H1 (cell line): ENCODE data around the gene RCAN2. TPM values are rescaled to one million over a fixed set of nuclear protein-coding genes. Genes with fewer than 3 reads are reported as not detected.

Experiments used
- CTCF ChIA-PET: fragments of 300-600 bp; sonication (Branson Sonifier 250); formaldehyde crosslinking; loops from one replicate; lab custom pipeline; 2021; ENCODE audit not compliant: partially characterized antibody; lab: Charles Lee
- POLR2A ChIA-PET: fragments of 300-600 bp; sonication (Branson Sonifier 250); formaldehyde crosslinking; loops from one replicate; lab custom pipeline; 2021; ENCODE audit warnings: inconsistent platforms; ENCODE audit not compliant: partially characterized antibody; lab: Charles Lee
- DNase-seq, 2 experiments: peaks; one replicate each; pipeline versions ENCODE4 v3.0.0 to v3.0.0-alpha.2; 2010 to 2022; ENCODE audit warnings: low spot score in 2 of 2, low read depth in 1 of 2, mixed read lengths in 1 of 2
- FAIRE-seq: peaks from 2 replicates; lab custom pipeline; 2011; peaks lifted over from hg19 to GRCh38; lab: Jason Lieb, UNC
- H2AFZ ChIP-seq: 2 replicates; pipeline ENCODE4 v1.8.1; 2012; ENCODE audit warnings: low read length, inconsistent platforms
- H2AK5ac ChIP-seq: 2 replicates; pipeline ENCODE4 v1.6.1; 2013; ENCODE audit warnings: low read depth, low read length
- H2BK120ac ChIP-seq: replicated peaks from 2 replicates; pipeline ENCODE3; 2013; ENCODE audit warnings: low read depth, low read length, inconsistent platforms
- H2BK12ac ChIP-seq: 2 replicates; pipeline ENCODE4 v1.6.1; 2013; ENCODE audit warnings: low read depth, low read length
- H2BK15ac ChIP-seq: 2 replicates; pipeline ENCODE4 v1.6.1; 2013; ENCODE audit warnings: low read length
- H2BK20ac ChIP-seq: 2 replicates; pipeline ENCODE4 v1.6.1; 2013; ENCODE audit warnings: low read length
- H2BK5ac ChIP-seq: 2 replicates; pipeline ENCODE4 v1.6.1; 2013; ENCODE audit warnings: low read depth, low read length
- H3K14ac ChIP-seq: 2 replicates; pipeline ENCODE4 v1.6.1; 2013; ENCODE audit warnings: inconsistent platforms; ENCODE audit not compliant: insufficient read length
- H3K18ac ChIP-seq: 2 replicates; pipeline ENCODE4 v1.6.1; 2013; ENCODE audit warnings: low read length; ENCODE audit errors: extremely low read depth
- H3K23ac ChIP-seq: 2 replicates; pipeline ENCODE4 v1.6.1; 2013; ENCODE audit warnings: inconsistent platforms; ENCODE audit not compliant: insufficient read length
- H3K23me2 ChIP-seq: 2 replicates; pipeline ENCODE4 v1.6.1; 2013; ENCODE audit warnings: low read depth, low read length
- H3K27ac ChIP-seq: 2 replicates; pipeline ENCODE4 v1.6.1; 2011; ENCODE audit warnings: low read depth, low read length, inconsistent platforms
- H3K27me3 ChIP-seq, 4 experiments: replicated peaks in 1 of 4; 1 replicate in 1 of 4; 2 replicates in 3 of 4; pipeline versions ENCODE4 v1.6.1 to v1.8.1; 2011 to 2013; ENCODE audit warnings: low read length in 3 of 4, mild to moderate bottlenecking in 3 of 4, inconsistent platforms in 2 of 4, mixed read lengths in 2 of 4, moderate library complexity in 1 of 4; ENCODE audit not compliant: control insufficient read depth in 3 of 4, insufficient read depth in 3 of 4; ENCODE audit errors: extremely low read depth in 1 of 4
- H3K36me3 ChIP-seq, 4 experiments: 2 replicates each; pipeline versions ENCODE4 v1.6.1 to v1.8.1; 2011 to 2013; ENCODE audit warnings: mild to moderate bottlenecking in 4 of 4, low read length in 3 of 4, moderate library complexity in 2 of 4, control low read depth in 1 of 4, inconsistent platforms in 1 of 4; ENCODE audit not compliant: insufficient read depth in 4 of 4, control insufficient read depth in 2 of 4
- H3K4ac ChIP-seq: replicated peaks from 2 replicates; pipeline ENCODE3; 2013; ENCODE audit warnings: low read length, low read depth, mixed read lengths, inconsistent platforms; ENCODE audit not compliant: insufficient read length
- H3K4me1 ChIP-seq, 4 experiments: replicated peaks in 1 of 4; 1 replicate in 1 of 4; 2 replicates in 3 of 4; pipeline versions ENCODE4 v1.6.1 to v1.8.1; 2011 to 2013; ENCODE audit warnings: low read length in 3 of 4, inconsistent platforms in 2 of 4, mixed read lengths in 1 of 4; ENCODE audit not compliant: insufficient read depth in 4 of 4, control insufficient read depth in 3 of 4
- H3K4me2 ChIP-seq, 2 experiments: 2 replicates each; pipeline versions ENCODE4 v1.6.1 to v1.8.1; 2011 to 2013; ENCODE audit warnings: low read depth in 2 of 2, low read length in 2 of 2, control low read depth in 1 of 2, inconsistent platforms in 1 of 2, mild to moderate bottlenecking in 1 of 2; ENCODE audit not compliant: insufficient read depth in 1 of 2
- H3K4me3 ChIP-seq, 4 experiments: fragments of 200-600, 300-600 bp in 1 of 4; sonication (generic), shearing (Covaris generic), sonication (Bioruptor Twin) in 1 of 4; 2 replicates each; pipeline versions ENCODE4 v1.5.1 to v1.8.1; 2011 to 2016; ENCODE audit warnings: low read length in 4 of 4, low read depth in 3 of 4, control low read depth in 2 of 4, inconsistent platforms in 2 of 4, mild to moderate bottlenecking in 2 of 4, mixed read lengths in 1 of 4, moderate library complexity in 1 of 4; ENCODE audit not compliant: insufficient read depth in 2 of 4; ENCODE audit errors: extremely low read depth in 1 of 4
- H3K56ac ChIP-seq: replicated peaks from 2 replicates; pipeline ENCODE3; 2013; ENCODE audit warnings: low read depth, mild to moderate bottlenecking, mixed read lengths, low read length, inconsistent platforms; ENCODE audit not compliant: insufficient read length
- H3K79me1 ChIP-seq: 2 replicates; pipeline ENCODE4 v1.6.1; 2013; ENCODE audit warnings: low read depth, low read length, control low read depth
- H3K79me2 ChIP-seq, 2 experiments: 2 replicates each; pipeline versions ENCODE4 v1.6.1 to v1.8.1; 2012 to 2013; ENCODE audit warnings: low read length in 2 of 2, mild to moderate bottlenecking in 2 of 2, inconsistent platforms in 1 of 2; ENCODE audit not compliant: insufficient read depth in 2 of 2, control insufficient read depth in 1 of 2
- H3K9ac ChIP-seq, 4 experiments: replicated peaks in 1 of 4; 1 replicate in 1 of 4; 2 replicates in 3 of 4; pipeline versions ENCODE4 v1.6.1 to v1.8.1; 2011 to 2013; ENCODE audit warnings: low read depth in 3 of 4, low read length in 3 of 4, control low read depth in 2 of 4, mild to moderate bottlenecking in 2 of 4, moderate library complexity in 2 of 4, inconsistent platforms in 1 of 4; ENCODE audit errors: extremely low read depth in 1 of 4
- H3K9me3 ChIP-seq, 2 experiments: 2 replicates each; pipeline versions ENCODE4 v1.6.1 to v1.8.1; 2012 to 2013; ENCODE audit warnings: mild to moderate bottlenecking in 2 of 2, moderate library complexity in 2 of 2, control low read depth in 1 of 2, inconsistent platforms in 1 of 2, low read depth in 1 of 2, low read length in 1 of 2, mixed read lengths in 1 of 2; ENCODE audit not compliant: insufficient read depth in 2 of 2
- H4K20me1 ChIP-seq, 2 experiments: replicated peaks in 1 of 2; 2 replicates each; pipeline versions ENCODE3 to v1.8.1; 2011 to 2013; ENCODE audit warnings: inconsistent platforms in 2 of 2, low read length in 2 of 2, mild to moderate bottlenecking in 1 of 2; ENCODE audit not compliant: insufficient read depth in 2 of 2, control insufficient read depth in 1 of 2
- H4K5ac ChIP-seq: 2 replicates; pipeline ENCODE4 v1.6.1; 2013; ENCODE audit warnings: low read length, low read depth, mixed read lengths, inconsistent platforms; ENCODE audit not compliant: insufficient read length
- H4K8ac ChIP-seq: 2 replicates; pipeline ENCODE4 v1.8.0; 2013; ENCODE audit warnings: mild to moderate bottlenecking, moderate library complexity, low read length, inconsistent platforms; ENCODE audit not compliant: insufficient read depth; ENCODE audit errors: extremely low read depth
- H4K91ac ChIP-seq: replicated peaks from 2 replicates; pipeline ENCODE3; 2013; ENCODE audit warnings: low read length, mixed read lengths, inconsistent platforms; ENCODE audit not compliant: insufficient read length
- HDAC6 ChIP-seq: IDR thresholded peaks from one replicate; pipeline ENCODE4 v1.7.1; 2012; ENCODE audit warnings: low read depth, mild to moderate bottlenecking, inconsistent platforms, low read length, moderate library complexity
- NANOG ChIP-seq: IDR thresholded peaks from 2 replicates; pipeline ENCODE4 v1.6.1; 2011; ENCODE audit warnings: low read length, low read depth, mild to moderate bottlenecking, inconsistent platforms; ENCODE audit not compliant: insufficient read depth, poor library complexity, severe bottlenecking
- NRF1 ChIP-seq: IDR thresholded peaks from 2 replicates; pipeline ENCODE4 v1.6.1; 2011; ENCODE audit warnings: mild to moderate bottlenecking, low read depth, low read length, improper control_type of control experiment
- SIRT6 ChIP-seq: IDR thresholded peaks from one replicate; pipeline ENCODE4 v1.7.1; 2012; ENCODE audit warnings: low read length, inconsistent platforms
- SP1 ChIP-seq: IDR thresholded peaks from 2 replicates; pipeline ENCODE4 v1.6.1; 2011; ENCODE audit warnings: low read depth, low read length
- SP4 ChIP-seq: IDR thresholded peaks from 2 replicates; pipeline ENCODE4 v1.6.1; 2012; ENCODE audit warnings: low read length, inconsistent platforms
- TEAD4 ChIP-seq: IDR thresholded peaks from 2 replicates; pipeline ENCODE4 v1.6.1; 2012; ENCODE audit warnings: low read depth, low read length, inconsistent platforms, mixed read lengths
- WGBS, 2 experiments: shearing (Covaris generic) in 1 of 2; methylation state at CpG; one replicate each; pipeline versions ENCODE4 v1.1.6 to v1.1.7; 2013 to 2015; ENCODE audit warnings: low lambda C conversion rate in 2 of 2, mixed read lengths in 2 of 2, inconsistent platforms in 1 of 2, low coverage in 1 of 2, missing lambda C conversion rate in 1 of 2; ENCODE audit not compliant: insufficient replicate concordance in 2 of 2, insufficient coverage in 1 of 2, insufficient read length in 1 of 2; ENCODE audit errors: extremely low coverage in 1 of 2, missing lambda C conversion rate in 1 of 2; 5-methylcytosine and 5-hydroxymethylcytosine counted together
- polyA plus RNA-seq, 7 experiments: library from polyadenylated mRNA; depleted of rRNA in 3 of 7; stranded (reverse) in 5 of 7; unstranded in 2 of 7; fragments of >200 nt in 5 of 7; fragments of 200-250 nt in 2 of 7; gene quantifications; 1 replicate in 5 of 7; 2 replicates in 1 of 7; 4 replicates in 1 of 7; pipeline versions ENCODE4 v1.2.1 to v1.2.3, GENCODE V29; 2011 to 2013; ENCODE audit warnings: missing spikeins in 2 of 7, mixed read lengths in 2 of 7
- total RNA-seq: library from RNA; stranded (reverse); fragmentation: NEBNext Ultra II Directional; extraction: Animal tissue kit (Norgen Biotek cat#: 25700); gene quantifications from 2 replicates; pipeline ENCODE4 v1.2.1, GENCODE V29; 2021

The RCAN2 gene
- total and polyA plus RNA-seq, 2 of the 8 experiments (the other 6 are each of a cell fraction or from before 2014, with no cell fraction given) = 5.0 to 8.5 TPM

DNA sequence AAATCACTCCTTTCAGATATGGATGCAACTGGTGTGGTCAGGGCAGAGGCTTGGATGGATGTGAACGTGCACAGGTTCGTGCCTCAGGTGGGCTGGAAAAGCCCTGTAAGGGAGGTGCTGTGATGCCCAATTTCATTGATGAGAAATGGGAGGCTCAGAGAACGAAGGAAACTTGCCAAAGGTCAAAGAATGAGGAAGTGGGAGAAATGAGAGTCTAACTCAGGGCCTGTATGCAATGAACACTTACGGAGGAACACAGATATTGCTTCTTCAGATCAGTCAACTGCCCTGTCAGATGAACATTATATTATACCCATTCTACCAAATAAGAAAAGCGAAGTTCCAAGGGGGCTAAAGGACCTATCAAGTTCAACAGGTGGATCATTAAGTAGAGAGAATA lies 134.7 kb downstream of the RCAN2 start:
- Histone ChIP-seq H3K9me3 (no peaks in the 10 kb centered on the region), H3K4me1 (peaks cover 0 to 8% (median 3%) of the 10 kb centered on the region in 4 experiments; a peak in 2 of 7 replicates), H3K27me3 (no peaks in the 10 kb centered on the region), H2BK5ac (no peak overlapping the region), H4K20me1 (no peaks in the 10 kb centered on the region), H3K23me2 (no peaks in the 10 kb centered on the region), H4K5ac (no peak overlapping the region), H3K14ac (no peak overlapping the region), H3K23ac (no peak overlapping the region), H3K36me3 (no peaks in the 10 kb centered on the region), H4K8ac (no peak overlapping the region; the same call in 1 of the 2 replicates), H3K18ac (no peak overlapping the region), H3K4ac (no peak overlapping the region), H2AFZ (no peak overlapping the region), H2AK5ac (no peak overlapping the region), H2BK20ac (no peak overlapping the region), H2BK120ac (no peak overlapping the region), H3K79me2 (no peaks in the 10 kb centered on the region), H2BK12ac (no peak overlapping the region), H4K91ac (no peak overlapping the region), H3K4me2 (no peak overlapping the region), H3K79me1 (no peaks in the 10 kb centered on the region), H3K27ac (no peak overlapping the region), H3K56ac (no peak overlapping the region), H3K4me3 (no peak overlapping the region), H3K9ac (no peak overlapping the region), H2BK15ac (no peak overlapping the region)
- 93% methylated on average over 5 of the region's 5 CpGs; no CpG with 5 or more reads in 1 of the 2 experiments for WGBS, 2 experiments
- ChIA-PET CTCF (no interaction called here), POLR2A (no interaction called here)
- FAIRE-seq (no peak), DNase-seq (no peak)
- TF ChIP-seq SIRT6 = no peak
- no peak for TF ChIP-seq NRF1
- TF ChIP-seq TEAD4 = no peak
- no peak for TF ChIP-seq NANOG
- no peak for TF ChIP-seq SP4
- no peak for TF ChIP-seq HDAC6
- no peak for TF ChIP-seq SP1
